ENCODE data around the gene UQCRC2. TPM values are rescaled to one million over a fixed set of nuclear protein-coding genes. Genes with fewer than 3 reads are reported as not detected.

Gene UQCRC2
- total and polyA plus RNA-seq, 9 donors: 101 to 325 (median 164) TPM

DNA sequence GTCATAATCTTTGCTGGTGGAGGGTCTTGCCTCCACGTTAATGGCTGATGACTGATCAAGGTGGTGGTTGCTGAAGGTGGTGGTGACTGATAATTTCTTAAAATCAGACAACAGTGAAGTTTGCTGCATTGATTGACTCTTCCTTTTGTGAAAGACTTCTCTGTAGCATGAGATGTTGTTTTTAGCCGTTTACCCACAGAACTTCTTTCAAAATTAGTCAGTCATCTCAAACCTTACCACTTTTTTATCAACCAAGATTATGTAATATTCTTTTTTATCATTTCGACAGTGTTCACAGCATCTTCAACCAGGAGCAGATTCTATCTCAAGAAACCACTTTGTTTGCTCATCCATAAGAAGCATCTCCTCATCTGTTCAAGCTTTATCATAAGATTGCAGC, 5.9 kb downstream of the UQCRC2 start:
- Histone ChIP-seq H3K36me3 (no peaks in the 10 kb centered on the region), H3K27me3 (no peaks in the 10 kb centered on the region), H3K9me3 (no peaks in the 10 kb centered on the region), H3K27ac (no peak overlapping the region), H3K4me3 (no peak overlapping the region), H3K4me1 (ENCODE audit: insufficient read depth) (peaks cover 3% of the 10 kb centered on the region)
- DNase-seq: no peak
- 79 to 84% (median 84%) methylated on average over 3 of the region's 3 CpGs for WGBS, 3 donors
- TF ChIP-seq, protein P1, sequence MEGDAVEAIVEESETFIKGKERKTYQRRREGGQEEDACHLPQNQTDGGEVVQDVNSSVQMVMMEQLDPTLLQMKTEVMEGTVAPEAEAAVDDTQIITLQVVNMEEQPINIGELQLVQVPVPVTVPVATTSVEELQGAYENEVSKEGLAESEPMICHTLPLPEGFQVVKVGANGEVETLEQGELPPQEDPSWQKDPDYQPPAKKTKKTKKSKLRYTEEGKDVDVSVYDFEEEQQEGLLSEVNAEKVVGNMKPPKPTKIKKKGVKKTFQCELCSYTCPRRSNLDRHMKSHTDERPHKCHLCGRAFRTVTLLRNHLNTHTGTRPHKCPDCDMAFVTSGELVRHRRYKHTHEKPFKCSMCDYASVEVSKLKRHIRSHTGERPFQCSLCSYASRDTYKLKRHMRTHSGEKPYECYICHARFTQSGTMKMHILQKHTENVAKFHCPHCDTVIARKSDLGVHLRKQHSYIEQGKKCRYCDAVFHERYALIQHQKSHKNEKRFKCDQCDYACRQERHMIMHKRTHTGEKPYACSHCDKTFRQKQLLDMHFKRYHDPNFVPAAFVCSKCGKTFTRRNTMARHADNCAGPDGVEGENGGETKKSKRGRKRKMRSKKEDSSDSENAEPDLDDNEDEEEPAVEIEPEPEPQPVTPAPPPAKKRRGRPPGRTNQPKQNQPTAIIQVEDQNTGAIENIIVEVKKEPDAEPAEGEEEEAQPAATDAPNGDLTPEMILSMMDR (IDR thresholded peaks at IDR 0.05): no peak
- TF ChIP-seq EP300 (IDR thresholded peaks at IDR 0.05) (no peak), POLR2A (IDR thresholded peaks at IDR 0.05) (no peak)
- intact Hi-C loops (cut with DNase I): no loop called here

DNA sequence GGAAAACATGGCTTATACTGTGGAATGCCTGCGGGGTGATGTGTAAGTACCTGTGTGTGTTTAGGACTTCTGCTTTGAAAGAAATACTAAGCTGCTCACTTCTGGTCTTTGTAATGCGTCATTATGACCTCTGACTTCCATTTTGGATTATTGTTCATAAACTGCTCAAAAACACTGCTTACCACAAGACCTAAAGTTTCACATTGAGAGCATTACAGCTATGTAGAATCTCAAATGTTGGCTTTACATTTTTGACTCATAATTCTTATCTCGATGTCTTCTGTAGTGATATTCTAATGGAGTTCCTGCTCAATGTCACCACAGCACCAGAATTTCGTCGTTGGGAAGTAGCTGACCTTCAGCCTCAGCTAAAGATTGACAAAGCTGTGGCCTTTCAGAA, 9.3 kb downstream of the UQCRC2 start:
- intact Hi-C loops (cut with DNase I): no loop called here
- WGBS, 3 donors: 88 to 89% (median 89%) methylated on average over 5 of the region's 5 CpGs
- no peaks in the 10 kb centered on the region for H3K4me1 ChIP-seq (ENCODE audit: insufficient read depth)

DNA sequence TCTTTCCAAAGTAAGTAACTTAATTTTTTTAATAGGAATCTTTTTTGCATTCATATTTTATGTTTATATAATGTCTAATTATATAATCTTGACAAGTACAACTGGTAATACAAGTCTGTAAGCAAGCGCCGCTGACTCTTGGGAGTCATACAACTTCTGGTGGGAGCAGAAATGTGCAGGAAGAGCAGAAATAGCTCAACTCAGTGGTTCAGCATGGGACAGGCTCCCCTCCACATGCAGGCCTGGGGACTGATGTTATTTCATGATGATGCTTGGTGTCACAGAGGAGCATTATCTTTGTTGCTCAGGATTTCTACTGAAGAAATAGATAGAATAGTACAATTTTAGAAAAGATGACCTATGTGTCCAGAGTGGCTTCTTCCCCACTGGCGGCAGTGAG, 10.7 kb downstream of the UQCRC2 start:
- H3K4me1 ChIP-seq (ENCODE audit: insufficient read depth): no peaks in the 10 kb centered on the region
- no peak overlapping the region for H3K27ac ChIP-seq
- intact Hi-C loops (cut with DNase I): no loop called here
- no peak overlapping the region for H3K4me3 ChIP-seq
- TF ChIP-seq, protein P1 (IDR thresholded peaks at IDR 0.05): no peak
- no peak for TF ChIP-seq POLR2A (IDR thresholded peaks at IDR 0.05)
- no peak for TF ChIP-seq EP300 (IDR thresholded peaks at IDR 0.05)
- H3K36me3 ChIP-seq: no peaks in the 10 kb centered on the region
- 94 to 99% (median 96%) methylated on average over 3 of the region's 3 CpGs for WGBS, 3 donors
- no peaks in the 10 kb centered on the region for H3K27me3 ChIP-seq
- no peaks in the 10 kb centered on the region for H3K9me3 ChIP-seq
- DNase-seq: no peak

More for the DNA sequence above, 9.3 kb downstream of the UQCRC2 start:
- Histone ChIP-seq H3K27ac (no peak overlapping the region), H3K4me3 (no peak overlapping the region), H3K9me3 (no peaks in the 10 kb centered on the region), H3K36me3 (no peaks in the 10 kb centered on the region), H3K27me3 (no peaks in the 10 kb centered on the region)
- TF ChIP-seq EP300 (IDR thresholded peaks at IDR 0.05): no peak
- TF ChIP-seq, protein P1 (IDR thresholded peaks at IDR 0.05): no peak
- no peak for TF ChIP-seq POLR2A (IDR thresholded peaks at IDR 0.05)
- DNase-seq: no peak

DNA sequence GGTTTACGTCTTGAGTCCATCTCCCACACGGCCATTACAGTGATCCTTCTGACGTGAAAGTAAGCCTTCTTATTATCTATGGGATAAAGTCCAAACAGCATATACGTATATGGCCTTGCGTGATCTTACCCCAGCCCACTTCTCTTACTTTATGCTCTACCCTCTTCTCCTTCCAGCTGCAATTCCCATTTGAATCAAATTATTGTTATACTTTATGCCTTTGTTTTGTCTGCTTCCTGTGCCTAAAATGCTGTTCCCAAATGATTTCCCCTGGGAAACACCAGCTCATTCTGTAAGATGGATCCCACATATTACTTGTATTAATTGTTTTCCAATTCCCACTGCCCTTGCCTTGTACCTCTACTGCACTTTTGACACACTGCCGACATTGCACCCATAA, 11.2 kb downstream of the UQCRC2 start:
- H3K4me1 ChIP-seq (ENCODE audit: insufficient read depth): no peaks in the 10 kb centered on the region
- DNase-seq: no peak
- H3K4me3 ChIP-seq: no peak overlapping the region
- no peaks in the 10 kb centered on the region for H3K36me3 ChIP-seq
- TF ChIP-seq, protein P1 (IDR thresholded peaks at IDR 0.05): no peak
- TF ChIP-seq EP300 (IDR thresholded peaks at IDR 0.05) (no peak), POLR2A (IDR thresholded peaks at IDR 0.05) (no peak)
- 79 to 87% (median 82%) methylated on average over 6 of the region's 6 CpGs for WGBS, 3 donors
- intact Hi-C loops (cut with DNase I): no loop called here
- H3K27ac ChIP-seq: no peak overlapping the region
- H3K9me3 ChIP-seq: no peaks in the 10 kb centered on the region
- H3K27me3 ChIP-seq: no peaks in the 10 kb centered on the region
